GM18499 (cell line): ENCODE measurements around the gene OR2C1.
A peak's percentile ranks its signal among the peaks of the same experiment; 100 is the strongest.

Experiments used
- ATAC-seq: cut with Tn5 transposase; IDR thresholded peaks from one replicate; pipeline ENCODE4 v1.9.1; 2021; ENCODE audit warnings: moderate number of reproducible peaks; ENCODE audit not compliant: insufficient read depth, unreplicated experiment

Gene OR2C1

DNA sequence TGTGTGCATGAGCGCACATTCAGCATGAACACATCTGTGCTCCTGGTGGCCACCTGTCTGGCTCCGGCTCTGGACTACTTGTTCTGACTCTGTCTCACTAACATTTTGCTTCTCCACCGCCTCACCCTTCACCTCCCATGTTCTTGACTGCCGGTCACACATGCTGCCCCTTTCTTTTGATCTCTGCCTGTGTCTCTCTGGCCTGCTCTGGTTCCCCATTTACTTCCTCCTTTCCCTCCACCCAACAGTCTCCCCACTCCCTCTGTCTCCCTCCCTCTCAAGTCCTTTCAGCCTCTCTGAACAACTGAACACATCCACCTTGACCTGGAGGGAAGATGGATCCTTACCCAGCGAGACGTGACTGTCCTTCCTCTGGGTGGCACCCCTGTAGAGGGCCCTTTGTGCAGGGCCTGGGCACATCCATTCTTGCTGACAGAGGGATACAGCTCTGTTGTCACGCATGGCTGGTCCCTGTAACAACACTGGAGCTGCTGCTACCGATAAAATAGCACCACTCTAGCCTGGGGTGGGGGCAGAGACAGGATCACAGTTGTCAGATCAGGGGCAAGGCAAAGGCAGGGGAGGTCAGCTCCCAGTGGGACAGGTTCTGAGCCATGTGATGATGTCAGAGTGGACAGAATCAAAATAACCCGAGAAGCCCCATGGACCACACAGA, 34.1 kb downstream of the OR2C1 start:
- no peak for ATAC-seq

DNA sequence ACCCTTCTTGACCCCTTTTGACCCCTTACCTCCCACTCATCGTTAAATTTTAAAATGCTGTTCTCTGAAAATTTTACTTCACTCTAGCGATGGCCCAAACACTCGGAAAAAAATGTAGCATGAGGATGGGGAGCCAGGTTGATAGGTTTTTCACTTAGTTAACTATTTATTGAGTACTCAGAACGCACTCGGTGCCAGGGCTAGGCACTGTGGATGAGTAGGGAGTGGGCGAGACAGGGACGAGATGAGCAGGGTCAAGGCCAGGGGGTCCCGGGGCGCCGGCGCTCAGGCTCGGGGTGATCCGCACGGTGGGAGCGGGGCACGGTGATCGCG, 44.7 kb downstream of the OR2C1 start:
- ATAC-seq: no peak

- peak; percentile 83 for ATAC-seq
Measured at GRCh38 chr16:3400779-3401688, 45.3 kb downstream of the OR2C1 start, which contains the start of the genes ZNF174 and ZSCAN32. ZNF174 (plus strand) TSS chr16:3401215; CDS start chr16:3402005, 790 bp downstream. ZSCAN32 (minus strand) TSS chr16:3401004; CDS start chr16:3397557, 3,447 bp downstream.

DNA sequence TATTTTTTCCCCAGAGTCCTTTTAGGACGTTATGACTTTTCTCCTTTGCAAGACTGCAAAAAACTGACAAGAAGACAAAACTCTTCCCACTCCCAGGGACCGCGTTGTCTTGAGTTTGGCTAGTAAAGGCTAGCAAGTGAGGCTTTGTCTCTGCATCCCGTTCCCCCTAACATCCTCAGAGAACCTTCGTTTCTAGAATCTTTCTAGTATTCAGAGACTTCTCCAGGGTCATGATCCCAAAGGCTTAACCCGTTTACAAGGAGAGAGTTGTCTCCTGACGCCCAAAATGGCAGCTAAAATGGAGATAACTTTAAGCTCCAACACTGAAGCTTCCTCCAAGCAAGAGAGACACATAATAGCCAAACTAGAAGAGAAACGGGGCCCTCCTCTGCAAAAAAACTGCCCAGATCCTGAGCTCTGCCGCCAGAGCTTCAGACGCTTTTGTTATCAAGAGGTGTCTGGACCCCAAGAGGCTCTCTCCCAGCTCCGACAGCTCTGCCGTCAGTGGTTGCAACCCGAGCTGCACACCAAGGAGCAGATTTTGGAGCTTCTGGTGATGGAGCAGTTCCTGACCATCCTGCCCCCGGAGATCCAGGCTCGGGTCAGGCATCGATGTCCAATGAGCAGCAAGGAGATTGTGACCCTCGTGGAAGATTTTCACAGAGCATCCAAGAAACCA, 46.2 kb downstream of the OR2C1 start:
- no peak for ATAC-seq
